Tibial nerve (tissue), 4 donors: Measurements from ENCODE around the gene TUBGCP6. TPM values are rescaled to one million over a fixed set of nuclear protein-coding genes. Genes with fewer than 3 reads are reported as not detected.

ENCODE experiments used
- DNase-seq, 2 donors: peaks; one replicate each; pipeline ENCODE4 v3.0.0-alpha.2; 2019; ENCODE audit warnings: low spot score in 2 of 2
- H3K27ac ChIP-seq, 4 donors: fragments of 200-600 bp; sonication (generic) in 3 of 4; one replicate each; pipeline ENCODE4 v1.5.1; 2017 to 2019; ENCODE audit warnings: mild to moderate bottlenecking in 1 of 4
- H3K27me3 ChIP-seq, 2 donors: fragments of 200-600 bp; sonication (generic) in 1 of 2; one replicate each; pipeline versions ENCODE4 v1.5.1 to v1.6.0; 2017 to 2019
- H3K36me3 ChIP-seq, 3 donors: fragments of 200-600 bp; sonication (generic); one replicate each; pipeline ENCODE4 v1.5.1; 2018 to 2019
- H3K4me1 ChIP-seq, 4 donors: fragments of 200-600 bp; sonication (generic) in 3 of 4; one replicate each; pipeline ENCODE4 v1.5.1; 2017 to 2019
- H3K4me3 ChIP-seq, 4 donors: fragments of 200-600 bp; sonication (generic) in 3 of 4; one replicate each; pipeline ENCODE4 v1.5.1; 2017 to 2019; ENCODE audit warnings: mild to moderate bottlenecking in 1 of 4, moderate library complexity in 1 of 4
- H3K9me3 ChIP-seq, 4 donors: fragments of 200-600 bp; sonication (generic) in 3 of 4; one replicate each; pipeline ENCODE4 v1.5.1; 2017 to 2019
- EP300 ChIP-seq, 2 donors: sonication (generic); formaldehyde crosslinking; IDR thresholded peaks; one replicate each; pipeline ENCODE4 v1.6.1; 2017; ENCODE audit warnings: antibody characterized with exemption in 2 of 2, mild to moderate bottlenecking in 1 of 2
- POLR2A ChIP-seq, 2 donors: fragments of 450-650 bp; IDR thresholded peaks; one replicate each; pipeline ENCODE4 v1.6.1; 2017; ENCODE audit warnings: antibody characterized with exemption in 2 of 2, mild to moderate bottlenecking in 2 of 2, moderate library complexity in 2 of 2
- WGBS, 2 donors: methylation state at CpG; one replicate each; pipeline ENCODE4 v1.1.5; 2018; 5-methylcytosine and 5-hydroxymethylcytosine counted together
- total RNA-seq, 4 donors: library from RNA; depleted of rRNA; stranded (reverse); fragments of >200 nt; gene quantifications; one replicate each; pipeline ENCODE4 v1.1.0, GENCODE V29; 2016
- TF ChIP-seq, protein P1 (sequence below), 5 experiments: fragments of 200-600 bp in 3 of 5; fragments of 450-650 bp in 2 of 5; sonication (generic) in 3 of 5; IDR thresholded peaks; one replicate each; pipeline ENCODE4 v1.5.1; 2016 to 2019; ENCODE audit warnings: antibody characterized with exemption in 5 of 5, mild to moderate bottlenecking in 3 of 5, moderate library complexity in 2 of 5

TUBGCP6 gene
- total RNA-seq, 4 donors from 2014 or later = 72.2 to 127 (median 78.6) TPM

GRCh38 chr22:50232481-50233151, 12.2 kb downstream of the TUBGCP6 start:
- no peak for DNase-seq
- 89 to 90% methylated on average over 20 of the region's 20 CpGs for WGBS, 2 donors
- Histone ChIP-seq H3K27ac (no peak overlapping the region), H3K4me3 (no peak overlapping the region), H3K9me3 (no peaks in the 10 kb centered on the region), H3K36me3 (peaks cover 0 to 73% (median 0%) of the 10 kb centered on the region in 3 donors), H3K27me3 (no peaks in the 10 kb centered on the region), H3K4me1 (no peaks in the 10 kb centered on the region)
- TF ChIP-seq POLR2A (IDR thresholded peaks at IDR 0.05) (no peak), EP300 (IDR thresholded peaks at IDR 0.05) (no peak)
- TF ChIP-seq, protein P1, sequence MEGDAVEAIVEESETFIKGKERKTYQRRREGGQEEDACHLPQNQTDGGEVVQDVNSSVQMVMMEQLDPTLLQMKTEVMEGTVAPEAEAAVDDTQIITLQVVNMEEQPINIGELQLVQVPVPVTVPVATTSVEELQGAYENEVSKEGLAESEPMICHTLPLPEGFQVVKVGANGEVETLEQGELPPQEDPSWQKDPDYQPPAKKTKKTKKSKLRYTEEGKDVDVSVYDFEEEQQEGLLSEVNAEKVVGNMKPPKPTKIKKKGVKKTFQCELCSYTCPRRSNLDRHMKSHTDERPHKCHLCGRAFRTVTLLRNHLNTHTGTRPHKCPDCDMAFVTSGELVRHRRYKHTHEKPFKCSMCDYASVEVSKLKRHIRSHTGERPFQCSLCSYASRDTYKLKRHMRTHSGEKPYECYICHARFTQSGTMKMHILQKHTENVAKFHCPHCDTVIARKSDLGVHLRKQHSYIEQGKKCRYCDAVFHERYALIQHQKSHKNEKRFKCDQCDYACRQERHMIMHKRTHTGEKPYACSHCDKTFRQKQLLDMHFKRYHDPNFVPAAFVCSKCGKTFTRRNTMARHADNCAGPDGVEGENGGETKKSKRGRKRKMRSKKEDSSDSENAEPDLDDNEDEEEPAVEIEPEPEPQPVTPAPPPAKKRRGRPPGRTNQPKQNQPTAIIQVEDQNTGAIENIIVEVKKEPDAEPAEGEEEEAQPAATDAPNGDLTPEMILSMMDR (IDR thresholded peaks at IDR 0.05) = no peak

DNA sequence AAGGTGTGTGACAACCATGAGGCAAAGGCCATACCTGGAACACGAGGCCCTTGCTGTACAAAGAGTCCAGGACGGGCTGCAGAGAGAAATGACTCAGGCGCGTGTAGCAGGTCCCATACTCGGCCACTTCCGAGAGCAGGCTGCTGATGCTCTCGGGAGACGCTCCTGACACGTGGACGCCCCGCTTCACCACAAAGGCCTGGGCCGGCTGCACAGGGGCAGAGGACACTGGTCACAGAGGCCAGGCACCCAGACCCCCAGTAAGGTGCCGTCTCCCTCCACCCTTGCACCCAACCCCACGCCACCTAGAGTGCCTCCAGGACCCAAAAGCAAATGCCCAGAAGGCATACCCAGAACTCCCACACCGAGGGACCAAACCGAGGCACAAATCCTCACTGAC, 15.5 kb downstream of the TUBGCP6 start:
- no peak for DNase-seq
- no peaks in the 10 kb centered on the region for H3K4me1 ChIP-seq
- H3K27me3 ChIP-seq = no peaks in the 10 kb centered on the region
- H3K36me3 ChIP-seq = peaks cover 0 to 85% (median 7%) of the 10 kb centered on the region in 3 donors
- H3K9me3 ChIP-seq = no peaks in the 10 kb centered on the region
- H3K4me3 ChIP-seq = no peak overlapping the region
- no peak overlapping the region for H3K27ac ChIP-seq
- TF ChIP-seq EP300 (IDR thresholded peaks at IDR 0.05) (no peak), POLR2A (IDR thresholded peaks at IDR 0.05) (no peak)
- TF ChIP-seq, protein P1 (IDR thresholded peaks at IDR 0.05) = no peak
- WGBS, 2 donors = 91 to 93% methylated on average over 14 to 16 of the region's 16 CpGs

DNA sequence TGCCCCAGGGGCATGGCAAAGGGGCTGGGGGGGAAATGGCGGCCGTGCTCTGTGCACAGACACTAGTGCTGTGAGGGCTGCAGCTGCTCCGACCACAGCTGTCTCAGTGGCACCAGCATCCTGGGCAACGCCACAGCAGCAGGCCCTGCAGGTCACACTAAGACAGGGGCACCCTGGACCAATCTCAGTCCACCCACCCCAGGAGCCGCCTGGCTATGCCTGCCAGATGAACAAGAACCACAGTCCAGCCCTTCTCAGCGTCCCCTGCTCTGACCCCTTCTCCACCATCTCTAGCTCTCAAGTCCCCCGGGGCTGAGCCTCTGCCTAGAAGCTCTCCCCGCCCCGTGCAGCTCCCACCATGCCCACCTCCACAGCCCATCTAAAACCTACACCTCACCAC, 16.5 kb downstream of the TUBGCP6 start:
- Histone ChIP-seq H3K27ac (no peak overlapping the region), H3K4me3 (no peak overlapping the region), H3K27me3 (no peaks in the 10 kb centered on the region), H3K36me3 (peaks cover 0 to 91% (median 7%) of the 10 kb centered on the region in 3 donors), H3K4me1 (no peaks in the 10 kb centered on the region), H3K9me3 (no peaks in the 10 kb centered on the region)
- no peak for DNase-seq
- 87 to 89% methylated on average over 8 to 9 of the region's 9 CpGs for WGBS, 2 donors
- TF ChIP-seq POLR2A (IDR thresholded peaks at IDR 0.05) = no peak
- TF ChIP-seq, protein P1 (IDR thresholded peaks at IDR 0.05) = no peak
- TF ChIP-seq EP300 (IDR thresholded peaks at IDR 0.05) = no peak

DNA sequence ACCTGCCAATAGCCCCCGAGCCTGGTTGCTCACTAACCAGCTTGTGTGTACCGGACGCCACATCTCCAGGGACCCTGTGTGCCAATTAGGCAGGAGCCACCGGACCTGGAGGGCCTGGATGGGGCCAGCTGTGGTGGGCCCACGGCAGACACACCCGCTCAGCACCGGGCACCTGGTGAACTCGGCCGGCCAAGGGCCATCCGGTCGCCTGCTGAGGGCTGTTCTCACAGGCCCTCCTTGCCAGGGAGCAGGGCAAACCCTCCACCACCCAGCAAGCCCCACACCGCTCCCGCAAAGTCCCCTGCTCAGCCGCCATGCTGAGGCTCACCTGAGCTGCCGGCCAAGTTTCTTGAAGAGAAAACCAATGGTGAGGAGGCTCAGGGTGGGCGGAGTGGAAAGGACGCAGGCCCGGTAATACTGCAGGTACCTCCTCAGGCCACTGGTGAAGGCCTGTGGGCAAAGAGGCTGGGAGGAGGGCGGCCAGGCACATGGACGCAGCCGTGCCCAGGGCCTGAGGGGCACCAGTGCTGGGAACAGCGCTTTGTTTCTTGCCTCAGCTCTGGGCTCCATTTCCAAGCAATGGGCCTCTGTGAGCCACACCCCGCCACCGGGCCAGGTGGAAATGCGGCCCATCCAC, 17.1 kb downstream of the TUBGCP6 start:
- H3K36me3 ChIP-seq = peaks cover 0 to 91% (median 12%) of the 10 kb centered on the region in 3 donors

GRCh38 chr22:50226875-50227165, 18.0 kb downstream of the TUBGCP6 start:
- no peaks in the 10 kb centered on the region for H3K9me3 ChIP-seq
- H3K4me3 ChIP-seq = no peak overlapping the region
- no peak overlapping the region for H3K27ac ChIP-seq
- DNase-seq = no peak
- 86 to 91% methylated on average over 10 to 18 of the region's 18 CpGs for WGBS, 2 donors
- H3K4me1 ChIP-seq = no peaks in the 10 kb centered on the region
- no peak for TF ChIP-seq POLR2A (IDR thresholded peaks at IDR 0.05)
- TF ChIP-seq, protein P1 (IDR thresholded peaks at IDR 0.05) = no peak
- no peak for TF ChIP-seq EP300 (IDR thresholded peaks at IDR 0.05)
- no peaks in the 10 kb centered on the region for H3K27me3 ChIP-seq
- peaks cover 0 to 91% (median 21%) of the 10 kb centered on the region in 3 donors for H3K36me3 ChIP-seq

More for the DNA sequence above, 17.1 kb downstream of the TUBGCP6 start:
- Histone ChIP-seq H3K4me3 (no peak overlapping the region), H3K4me1 (no peaks in the 10 kb centered on the region), H3K27me3 (no peaks in the 10 kb centered on the region), H3K9me3 (no peaks in the 10 kb centered on the region), H3K27ac (no peak overlapping the region)
- WGBS, 2 donors = 93 to 95% methylated on average over 18 to 21 of the region's 25 CpGs
- no peak for DNase-seq
- TF ChIP-seq, protein P1 (IDR thresholded peaks at IDR 0.05) = no peak
- TF ChIP-seq POLR2A (IDR thresholded peaks at IDR 0.05) (no peak), EP300 (IDR thresholded peaks at IDR 0.05) (no peak)
